ENCODE data around the gene UNCX. TPM values are rescaled to one million over a fixed set of nuclear protein-coding genes. Genes with fewer than 3 reads are reported as not detected.

The UNCX gene
- total and polyA plus RNA-seq, 9 of the 15 experiments (the other 6 are each of a cell fraction or from before 2014, with no cell fraction given): not detected

GRCh38 chr7:1227814-1228544, 4.7 kb upstream of the UNCX start (continued):
- TF ChIP-seq, protein P1, sequence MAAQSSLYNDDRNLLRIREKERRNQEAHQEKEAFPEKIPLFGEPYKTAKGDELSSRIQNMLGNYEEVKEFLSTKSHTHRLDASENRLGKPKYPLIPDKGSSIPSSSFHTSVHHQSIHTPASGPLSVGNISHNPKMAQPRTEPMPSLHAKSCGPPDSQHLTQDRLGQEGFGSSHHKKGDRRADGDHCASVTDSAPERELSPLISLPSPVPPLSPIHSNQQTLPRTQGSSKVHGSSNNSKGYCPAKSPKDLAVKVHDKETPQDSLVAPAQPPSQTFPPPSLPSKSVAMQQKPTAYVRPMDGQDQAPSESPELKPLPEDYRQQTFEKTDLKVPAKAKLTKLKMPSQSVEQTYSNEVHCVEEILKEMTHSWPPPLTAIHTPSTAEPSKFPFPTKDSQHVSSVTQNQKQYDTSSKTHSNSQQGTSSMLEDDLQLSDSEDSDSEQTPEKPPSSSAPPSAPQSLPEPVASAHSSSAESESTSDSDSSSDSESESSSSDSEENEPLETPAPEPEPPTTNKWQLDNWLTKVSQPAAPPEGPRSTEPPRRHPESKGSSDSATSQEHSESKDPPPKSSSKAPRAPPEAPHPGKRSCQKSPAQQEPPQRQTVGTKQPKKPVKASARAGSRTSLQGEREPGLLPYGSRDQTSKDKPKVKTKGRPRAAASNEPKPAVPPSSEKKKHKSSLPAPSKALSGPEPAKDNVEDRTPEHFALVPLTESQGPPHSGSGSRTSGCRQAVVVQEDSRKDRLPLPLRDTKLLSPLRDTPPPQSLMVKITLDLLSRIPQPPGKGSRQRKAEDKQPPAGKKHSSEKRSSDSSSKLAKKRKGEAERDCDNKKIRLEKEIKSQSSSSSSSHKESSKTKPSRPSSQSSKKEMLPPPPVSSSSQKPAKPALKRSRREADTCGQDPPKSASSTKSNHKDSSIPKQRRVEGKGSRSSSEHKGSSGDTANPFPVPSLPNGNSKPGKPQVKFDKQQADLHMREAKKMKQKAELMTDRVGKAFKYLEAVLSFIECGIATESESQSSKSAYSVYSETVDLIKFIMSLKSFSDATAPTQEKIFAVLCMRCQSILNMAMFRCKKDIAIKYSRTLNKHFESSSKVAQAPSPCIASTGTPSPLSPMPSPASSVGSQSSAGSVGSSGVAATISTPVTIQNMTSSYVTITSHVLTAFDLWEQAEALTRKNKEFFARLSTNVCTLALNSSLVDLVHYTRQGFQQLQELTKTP (IDR thresholded peaks at IDR 0.05; ENCODE audit: low read depth in 1 of 2, partially characterized antibody in 2 of 2): no peak
- TF ChIP-seq POLR2AphosphoS5 (IDR thresholded peaks at IDR 0.05; ENCODE audit: control insufficient read depth, insufficient read depth, low read depth, low read length) (no peak), CAMTA2 (CRISPR knock-in tag; conservative IDR thresholded peaks at IDR 0.05) (no peak), SIRT6 (IDR thresholded peaks at IDR 0.05; ENCODE audit: low read depth, low read length) (no peak), NFE2 (IDR thresholded peaks at IDR 0.05; ENCODE audit: low read depth) (no peak), NCOA2 (IDR thresholded peaks at IDR 0.05; ENCODE audit: partially characterized antibody in 2 of 2) (no peak)
